HG02763 (cell line): ENCODE measurements around the gene CECR2.

Source experiments
- ATAC-seq: cut with Tn5 transposase; IDR thresholded peaks from one replicate; pipeline ENCODE4 v1.9.1; 2021; ENCODE audit warnings: mild to moderate bottlenecking, moderate library complexity; ENCODE audit not compliant: unreplicated experiment

Gene CECR2

GRCh38 chr22:17366830-17367229 lies 2.4 kb upstream of the CECR2 start:
- no peak for ATAC-seq

- ATAC-seq: no peak
Measured at GRCh38 chr22:17368144-17368543, 1.1 kb upstream of the CECR2 start.

- ATAC-seq: no peak
Measured at GRCh38 chr22:17368554-17369438, 464 bp upstream of the CECR2 start.

GRCh38 chr22:17370026-17370765 lies 936 bp downstream of the CECR2 start:
- no peak for ATAC-seq

GRCh38 chr22:17370766-17371432 lies 1.6 kb downstream of the CECR2 start:
- ATAC-seq: no peak

GRCh38 chr22:17371448-17371847 lies 2.2 kb downstream of the CECR2 start:
- no peak for ATAC-seq

GRCh38 chr22:17373855-17374254 lies 4.6 kb downstream of the CECR2 start:
- ATAC-seq: no peak

- no peak for ATAC-seq
Measured at GRCh38 chr22:17375914-17376614, 6.8 kb downstream of the CECR2 start.

GRCh38 chr22:17376950-17377349 lies 7.7 kb downstream of the CECR2 start:
- ATAC-seq: no peak

GRCh38 chr22:17379944-17380343 lies 10.7 kb downstream of the CECR2 start:
- no peak for ATAC-seq

GRCh38 chr22:17380359-17381087 lies 11.3 kb downstream of the CECR2 start:
- ATAC-seq: no peak

- no peak for ATAC-seq
Measured at GRCh38 chr22:17381192-17381913, 12.1 kb downstream of the CECR2 start.

GRCh38 chr22:17384612-17385330 lies 15.5 kb downstream of the CECR2 start:
- no peak for ATAC-seq

GRCh38 chr22:17387356-17387755 lies 18.1 kb downstream of the CECR2 start:
- no peak for ATAC-seq

- ATAC-seq: no peak
Measured at GRCh38 chr22:17388235-17388634, 19.0 kb downstream of the CECR2 start.

GRCh38 chr22:17390087-17390486 lies 20.8 kb downstream of the CECR2 start:
- ATAC-seq: no peak

- ATAC-seq: no peak
Measured at GRCh38 chr22:17396516-17396915, 27.3 kb downstream of the CECR2 start.

- ATAC-seq: no peak
Measured at GRCh38 chr22:17397756-17398547, 28.7 kb downstream of the CECR2 start.
